Activated CD4-positive, CD25-positive, alpha-beta regulatory T cell (primary cell): Measurements from ENCODE around the gene SELPLG.
"Not testable (repeated sequence)": the region's sequence is repeated elsewhere in the genome, so short reads cannot be mapped to it uniquely, and the experiment has no call there.

Experiments
- DNase-seq, 4 experiments: peaks; one replicate each; lab custom pipeline; 2025; lab: John Stamatoyannopoulos, UW

Gene SELPLG, protein sequence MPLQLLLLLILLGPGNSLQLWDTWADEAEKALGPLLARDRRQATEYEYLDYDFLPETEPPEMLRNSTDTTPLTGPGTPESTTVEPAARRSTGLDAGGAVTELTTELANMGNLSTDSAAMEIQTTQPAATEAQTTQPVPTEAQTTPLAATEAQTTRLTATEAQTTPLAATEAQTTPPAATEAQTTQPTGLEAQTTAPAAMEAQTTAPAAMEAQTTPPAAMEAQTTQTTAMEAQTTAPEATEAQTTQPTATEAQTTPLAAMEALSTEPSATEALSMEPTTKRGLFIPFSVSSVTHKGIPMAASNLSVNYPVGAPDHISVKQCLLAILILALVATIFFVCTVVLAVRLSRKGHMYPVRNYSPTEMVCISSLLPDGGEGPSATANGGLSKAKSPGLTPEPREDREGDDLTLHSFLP

DNA sequence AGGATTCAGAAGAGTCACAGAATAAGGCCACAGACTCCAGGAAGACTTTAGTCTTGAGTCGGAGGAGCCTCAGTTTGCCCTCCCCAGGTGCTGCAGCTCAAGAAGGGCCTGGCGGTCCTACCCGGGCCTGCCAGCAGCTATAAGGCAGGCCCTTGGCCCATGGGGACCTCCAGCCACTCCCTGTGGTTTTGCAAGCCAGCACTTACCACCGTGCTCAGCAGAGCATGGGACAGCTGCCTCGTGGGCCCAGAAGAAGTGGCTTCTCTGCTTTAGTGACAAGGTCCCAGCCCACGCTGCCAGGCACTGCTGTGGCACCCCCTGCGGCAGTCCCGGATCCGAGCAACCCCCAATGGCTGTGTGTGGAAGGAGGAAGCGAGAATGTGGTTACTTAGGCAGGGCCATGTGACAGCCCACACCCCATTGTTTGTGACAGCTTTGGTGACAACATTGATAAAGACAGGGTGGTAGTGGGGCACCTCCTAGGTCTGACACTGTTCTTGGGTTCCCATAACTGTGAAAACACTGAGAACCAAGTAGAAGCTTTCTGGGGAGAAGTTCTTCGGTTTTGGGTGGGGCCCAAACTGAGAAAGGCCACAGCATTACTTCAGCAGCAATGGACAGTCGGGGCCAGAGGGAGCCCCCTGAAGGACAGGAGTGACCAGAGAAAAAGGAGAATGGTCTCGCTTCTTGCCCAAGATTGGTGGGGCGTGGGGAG is at the start of gene SELPLG:
SELPLG (minus strand) TSS at position 361 of the 715 bp plus-strand sequence. CDS start 9,587 bp downstream, outside the sequence.
- DNase-seq = peak; percentile 42 to 77 (median 64)

DNA sequence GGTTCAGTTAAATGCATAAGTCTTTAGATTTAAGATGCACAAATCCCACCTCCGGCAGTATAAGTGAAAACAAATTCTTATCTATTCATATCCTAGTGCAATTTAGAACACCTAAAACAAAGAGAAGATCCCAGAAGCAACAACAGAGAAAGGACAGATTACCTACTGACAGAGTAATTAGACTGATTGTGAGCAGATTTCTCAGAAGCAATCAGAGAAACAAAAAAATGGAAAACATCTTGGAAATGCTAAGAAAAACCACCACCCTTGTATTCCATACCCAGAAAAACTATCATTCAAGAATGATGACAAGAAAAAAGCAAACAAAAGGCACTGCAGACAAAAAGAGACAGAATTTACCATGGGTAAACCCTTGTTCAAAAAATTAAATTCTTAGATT is 47.6 kb upstream of the SELPLG start:
- no peak for DNase-seq

DNA sequence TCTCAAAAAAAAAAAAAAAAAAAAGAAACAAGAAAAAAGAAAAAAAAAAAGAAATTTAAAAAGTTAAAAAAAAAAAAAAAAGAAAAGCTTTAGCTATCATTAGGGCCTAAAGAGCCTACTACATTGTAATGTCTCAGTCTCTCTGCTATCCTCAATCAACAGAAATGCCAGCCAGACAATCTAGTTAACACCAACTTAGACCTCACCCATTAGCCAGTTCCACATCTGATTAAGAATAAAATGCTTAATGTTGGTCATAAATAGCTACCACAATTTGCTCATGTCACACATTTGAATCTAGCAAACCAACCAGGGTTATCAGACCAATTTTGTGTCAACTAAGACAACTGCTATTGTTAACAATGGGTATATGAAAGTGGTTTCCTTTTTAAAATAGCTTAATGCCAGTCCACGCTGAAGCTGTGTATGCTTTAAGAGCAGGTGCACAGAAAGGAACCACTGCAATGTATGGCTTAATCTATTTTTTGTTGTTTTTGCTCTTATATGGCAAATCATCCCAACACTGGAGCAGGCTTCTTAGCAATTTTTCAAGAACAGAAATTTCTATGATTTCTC is 45.5 kb upstream of the SELPLG start:
- no peak for DNase-seq

DNA sequence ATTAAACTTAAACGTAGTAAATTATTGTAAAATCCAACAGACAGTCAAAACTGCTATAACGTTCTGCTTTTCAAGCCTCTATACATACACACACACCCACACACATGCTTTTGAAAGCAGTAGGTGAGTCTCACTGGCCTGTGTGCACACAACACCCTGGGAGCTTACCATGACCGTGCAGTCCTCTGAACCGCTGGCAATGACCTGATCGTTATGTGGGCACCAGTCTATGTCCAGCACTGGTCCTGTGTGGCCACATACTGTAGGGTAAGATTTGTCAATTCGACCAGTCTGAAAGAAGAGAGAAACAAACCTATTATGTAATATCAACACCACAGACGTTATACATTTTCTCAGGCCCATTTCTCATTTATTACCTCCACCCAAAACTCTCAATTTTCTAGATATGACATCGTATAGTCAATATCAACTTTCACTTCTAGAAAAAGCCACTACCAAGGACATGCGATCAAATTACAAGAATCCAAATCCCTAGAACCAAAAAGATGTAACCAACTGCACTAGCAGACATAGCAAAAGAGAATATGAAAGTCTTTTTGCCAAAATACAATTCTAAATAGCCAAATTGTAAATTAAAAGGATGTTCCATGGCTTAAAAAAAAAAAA is 44.5 kb upstream of the SELPLG start:
- DNase-seq = no peak

DNA sequence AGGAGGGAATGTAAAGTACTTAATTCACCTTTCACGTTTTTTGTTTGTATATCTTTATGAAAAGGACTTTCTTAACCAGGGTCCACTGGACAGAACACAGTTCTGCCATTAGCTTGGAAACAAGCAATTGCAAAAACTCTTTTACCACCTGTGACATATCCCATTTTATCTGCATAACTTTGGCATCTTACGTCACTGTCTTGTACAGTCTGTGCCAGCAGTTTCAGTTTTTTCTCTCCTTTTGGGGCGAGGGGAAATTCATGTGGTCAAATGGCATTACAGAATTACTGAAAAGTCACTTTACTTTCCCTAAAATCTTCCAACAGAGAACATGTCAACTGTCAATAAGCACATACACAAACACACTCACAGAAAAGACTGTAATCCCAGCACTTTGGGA is 43.7 kb upstream of the SELPLG start:
- no peak for DNase-seq

DNA sequence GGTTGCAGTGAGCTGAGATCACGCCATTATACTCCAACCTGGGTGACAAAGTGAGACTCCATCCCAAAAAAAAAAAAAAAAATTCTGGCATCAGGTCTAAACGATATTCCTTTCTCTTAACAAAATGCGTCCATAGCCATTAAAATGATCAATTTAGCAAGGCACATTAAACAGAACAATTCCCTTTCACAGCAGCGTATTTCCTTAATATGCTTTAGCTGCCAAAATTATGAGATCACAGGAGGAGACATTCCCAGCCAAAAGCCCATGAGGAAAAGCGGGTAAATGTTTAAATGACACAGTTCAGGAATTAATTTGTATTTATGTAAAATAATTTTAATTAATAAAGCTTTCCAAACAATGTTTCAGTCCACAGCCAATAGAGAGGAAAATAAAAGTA is 43.0 kb upstream of the SELPLG start:
- DNase-seq = no peak

DNA sequence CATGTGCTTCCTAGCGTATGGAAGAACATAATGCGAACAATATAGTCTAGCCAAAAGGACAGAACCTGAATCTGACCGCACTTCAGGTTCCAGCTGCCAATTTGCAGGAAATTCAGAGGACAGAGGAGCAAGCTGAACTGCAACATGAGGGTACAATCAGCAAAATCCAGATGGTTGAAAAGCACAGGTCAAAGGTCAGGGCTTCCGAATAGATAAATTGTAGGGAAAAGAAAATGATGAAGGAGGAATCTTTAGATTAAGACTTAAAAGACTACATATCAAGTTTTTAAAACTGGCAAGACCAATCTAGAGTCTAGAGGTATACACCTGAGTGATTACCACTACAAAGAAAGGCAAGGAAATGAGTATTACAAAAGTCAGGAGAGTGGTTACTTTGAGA is 42.1 kb upstream of the SELPLG start:
- DNase-seq = no peak

DNA sequence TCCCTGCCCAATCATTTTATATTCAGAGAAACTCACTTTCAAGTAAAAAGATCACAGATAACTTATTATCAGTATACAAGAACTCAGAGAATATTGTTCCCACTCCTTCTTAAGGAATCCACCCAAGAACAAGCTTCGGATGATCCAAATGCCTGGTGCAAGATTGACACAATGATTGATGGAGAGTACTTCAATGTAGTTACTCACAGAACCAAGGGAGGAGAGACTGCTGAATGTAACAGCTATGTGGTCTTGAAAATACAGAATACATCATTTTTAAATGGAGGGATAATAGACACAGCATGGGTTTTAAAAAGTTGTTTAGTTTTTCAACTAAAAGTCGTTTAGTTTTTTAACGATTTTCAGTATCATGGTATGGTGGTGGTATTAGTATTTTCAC is 38.4 kb upstream of the SELPLG start:
- no peak for DNase-seq

DNA sequence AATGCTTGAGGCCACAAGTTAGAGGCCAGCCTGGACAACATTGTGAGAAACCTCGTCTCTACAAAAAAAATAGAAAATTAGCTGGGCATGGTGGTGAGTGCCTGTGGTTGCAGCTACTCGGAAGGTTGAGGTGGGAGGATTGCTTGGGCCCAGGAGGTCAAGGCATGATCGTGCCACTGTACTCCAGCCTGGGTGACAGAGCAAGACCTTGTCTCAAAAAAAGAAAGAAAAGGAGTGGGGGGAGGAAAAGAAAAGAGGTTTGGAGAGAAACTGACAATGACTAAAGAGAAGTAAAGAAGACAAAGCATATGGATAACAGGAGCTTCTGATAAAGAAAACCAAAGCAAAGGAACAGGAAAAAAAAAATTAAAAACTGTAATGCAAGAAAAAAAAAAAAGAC is 37.4 kb upstream of the SELPLG start:
- no peak for DNase-seq

DNA sequence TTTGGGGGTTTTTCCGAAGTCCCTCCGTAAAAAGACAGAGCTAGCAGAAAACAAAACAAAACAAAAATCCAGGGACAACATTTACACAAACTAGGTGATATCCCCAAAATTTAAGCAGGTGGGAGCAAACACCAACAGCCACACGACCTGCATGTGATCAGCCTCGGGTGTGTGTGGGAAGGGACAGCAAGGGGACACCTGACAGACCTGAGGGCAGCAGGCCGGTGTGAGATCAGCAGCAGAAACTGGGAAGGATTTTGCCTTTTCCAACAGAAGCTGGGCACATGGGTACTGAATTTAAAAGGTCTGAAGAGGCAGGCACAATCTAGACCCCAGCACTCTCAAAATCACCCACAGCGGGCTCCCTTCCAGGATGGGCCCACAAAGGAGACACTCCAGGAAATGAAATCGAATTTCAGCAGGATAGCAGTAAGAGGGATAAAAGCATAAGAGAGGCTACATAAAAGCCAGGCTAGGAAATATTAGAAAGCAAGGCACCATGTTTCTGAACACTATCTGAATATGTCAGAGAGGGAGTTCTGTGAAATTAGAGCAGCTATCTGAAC is 36.5 kb upstream of the SELPLG start:
- DNase-seq = no peak

DNA sequence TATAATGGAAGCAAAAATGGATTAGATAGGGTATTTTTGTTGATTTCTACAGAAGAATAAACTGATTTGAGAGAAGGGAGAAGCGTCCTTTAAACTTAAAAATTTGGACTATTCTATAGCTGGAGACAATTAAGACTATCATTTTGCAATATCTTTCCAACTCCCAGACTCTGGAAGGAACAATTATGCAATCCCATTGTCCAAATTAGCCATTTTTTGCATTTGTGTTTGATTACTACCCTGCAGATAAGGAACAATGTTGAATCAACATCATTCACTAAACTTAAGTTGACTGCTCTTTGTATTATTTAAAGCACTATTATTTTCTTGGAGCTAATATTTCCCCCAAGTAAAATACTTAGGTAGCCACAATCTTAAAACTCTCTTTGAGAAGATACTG is 34.8 kb upstream of the SELPLG start:
- DNase-seq = no peak

DNA sequence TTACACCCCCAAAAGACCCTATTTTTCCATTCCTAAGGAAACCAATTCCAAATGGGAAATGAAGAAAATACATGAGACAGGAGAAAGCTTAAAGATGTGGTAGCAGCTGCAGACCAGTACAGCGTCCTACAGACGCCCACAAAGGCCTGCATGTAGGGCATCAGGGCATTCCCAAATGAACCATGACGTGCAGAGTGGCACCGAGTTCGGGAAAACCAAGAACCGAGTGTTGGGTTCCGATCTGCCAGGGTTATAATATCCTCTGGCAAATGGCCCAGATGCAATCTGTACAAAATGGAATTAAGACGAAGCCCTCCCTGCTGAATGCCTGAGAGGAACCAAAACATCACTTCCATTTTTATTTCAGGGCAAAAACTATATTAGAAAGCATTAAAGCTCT is 34.4 kb upstream of the SELPLG start:
- DNase-seq = no peak

DNA sequence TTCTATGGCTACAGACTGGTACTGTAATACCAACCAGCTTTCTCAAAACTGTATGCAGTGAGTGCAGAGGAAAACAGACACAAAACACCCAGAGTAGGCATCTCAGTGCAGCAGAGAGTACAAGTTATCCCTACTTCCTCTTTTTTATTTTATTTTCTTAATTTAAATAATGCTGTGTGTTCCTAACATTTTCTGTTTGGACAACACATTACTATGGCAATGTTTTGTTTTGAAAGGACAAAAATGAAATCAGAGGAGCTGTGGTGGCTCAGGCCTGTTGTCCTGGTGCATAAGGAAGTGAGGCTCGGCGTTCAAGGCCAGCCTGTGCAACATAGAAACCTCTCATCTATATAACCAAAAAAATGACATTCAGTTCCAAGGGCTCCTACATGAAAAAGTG is 33.7 kb upstream of the SELPLG start:
- DNase-seq = no peak

DNA sequence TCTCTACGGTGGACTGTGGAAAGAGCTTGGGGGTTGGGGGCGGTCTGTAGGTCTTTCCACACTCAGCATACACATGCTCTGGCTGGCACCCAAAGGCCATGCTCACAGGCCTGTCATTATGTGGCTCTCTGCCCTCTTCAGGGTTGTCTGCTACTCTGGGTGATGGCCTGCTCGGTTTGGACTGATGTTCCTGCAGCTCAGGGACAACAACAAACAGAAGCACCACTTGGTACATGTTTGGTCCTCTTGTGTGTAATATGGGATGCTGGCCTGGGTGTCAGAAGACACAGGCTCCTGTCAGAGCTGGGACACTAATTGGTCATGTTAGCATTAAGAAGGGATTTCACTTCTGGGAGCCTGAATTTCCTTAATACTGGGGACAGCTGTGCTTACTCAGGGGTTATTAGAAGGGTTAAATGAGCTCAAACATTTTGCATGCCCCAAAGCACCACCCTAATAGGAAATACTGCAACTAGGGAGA is 32.7 kb upstream of the SELPLG start:
- DNase-seq = no peak

DNA sequence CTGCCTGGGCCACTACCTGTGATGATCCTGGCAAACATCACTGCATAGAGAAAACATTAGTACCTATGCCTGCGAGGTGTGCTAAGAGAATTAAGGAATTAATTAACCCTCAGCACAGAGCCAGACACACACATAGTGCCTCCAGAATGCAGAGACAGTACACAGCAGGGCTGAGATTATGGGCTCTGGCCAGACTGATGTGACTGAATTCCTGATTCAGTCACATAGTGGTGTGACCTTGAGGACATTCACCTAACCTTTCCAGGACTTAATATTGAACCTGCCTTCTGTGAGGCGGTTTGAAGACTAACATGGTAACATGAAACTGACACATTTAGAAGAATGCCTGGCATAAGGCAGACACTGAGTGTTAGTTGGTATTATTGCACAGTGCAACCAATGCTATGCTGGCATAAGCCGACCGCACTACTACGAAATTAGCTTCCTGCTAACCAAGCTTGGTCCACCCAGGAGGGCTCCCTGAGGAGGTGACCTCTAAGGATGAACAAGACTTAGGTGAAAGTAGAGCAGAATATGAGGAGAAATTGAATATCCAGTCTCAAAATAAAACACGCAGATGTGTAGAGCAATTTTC is 32.0 kb upstream of the SELPLG start:
- DNase-seq = no peak

DNA sequence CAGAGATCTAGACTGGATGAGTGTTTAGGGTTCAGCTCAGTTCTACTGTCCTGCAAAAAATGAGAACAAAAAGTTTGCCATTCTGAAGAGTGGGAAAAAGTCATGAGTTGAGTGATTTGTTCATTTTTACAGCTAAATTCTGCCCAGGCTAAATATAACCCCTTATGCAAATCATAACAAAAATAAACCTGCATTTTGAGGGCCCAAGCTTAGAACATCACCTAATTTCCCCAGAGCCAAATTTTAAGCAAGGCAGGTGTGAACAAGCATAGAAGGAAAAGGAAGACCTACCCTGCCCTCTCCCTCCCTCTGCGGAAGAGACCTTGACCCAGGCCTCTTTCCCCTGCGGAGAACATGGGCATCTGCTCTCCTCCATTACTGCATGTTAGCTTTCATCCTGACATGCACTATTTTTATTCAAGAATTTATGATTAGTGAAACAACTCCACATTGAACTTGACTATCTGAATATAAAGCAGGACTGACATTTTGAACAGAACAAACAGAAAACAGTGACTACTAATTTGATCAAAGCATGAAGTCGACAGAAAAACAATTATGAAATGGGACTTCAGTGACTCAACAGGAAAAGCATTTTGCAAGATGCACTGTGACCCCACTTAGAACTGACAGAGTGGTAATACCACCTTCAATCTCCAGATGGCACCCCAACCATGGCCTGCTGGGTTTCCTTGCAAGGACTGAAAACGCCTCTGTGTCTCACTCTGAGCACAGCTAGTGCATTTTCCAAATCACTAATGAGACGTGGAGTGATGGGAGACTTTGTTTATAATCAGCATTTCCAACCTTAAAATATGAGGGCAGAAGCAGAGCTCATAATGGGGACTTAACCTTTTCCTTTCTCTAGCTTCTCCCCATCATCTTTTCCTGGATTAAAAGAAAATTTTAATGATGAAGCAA is 30.9 kb upstream of the SELPLG start:
- peak; percentile 51 to 72 (median 62) for DNase-seq

DNA sequence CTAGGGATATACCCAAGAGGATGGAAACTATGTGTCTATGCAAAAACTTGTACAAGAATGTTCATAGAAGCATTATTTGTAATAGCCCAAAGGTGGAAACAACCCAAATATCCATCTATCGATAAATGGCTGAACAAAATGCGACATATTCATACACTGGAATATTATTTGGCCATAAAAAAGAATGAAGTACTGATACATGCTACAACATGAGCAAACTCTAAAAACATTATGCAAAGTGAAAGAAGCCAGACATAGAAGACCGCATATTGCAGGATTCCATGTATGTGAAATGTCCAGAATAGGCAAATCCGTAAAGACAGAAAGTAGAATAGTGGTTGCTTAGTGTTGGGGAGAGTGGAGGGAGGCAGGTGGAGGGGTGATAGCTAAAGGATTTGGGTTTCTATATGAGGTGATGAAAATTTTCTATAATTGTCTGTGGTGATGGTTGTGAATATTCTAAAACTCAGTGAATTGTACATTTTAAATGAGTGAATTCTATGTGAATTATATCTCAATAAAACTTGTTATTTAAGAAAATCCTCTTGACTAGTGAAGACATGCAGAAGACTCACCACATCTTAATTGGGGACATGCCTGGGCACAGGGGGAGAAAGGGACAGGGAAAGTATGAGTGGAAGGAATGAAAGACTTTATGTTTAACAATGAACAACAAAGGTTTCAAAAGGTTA is 29.8 kb upstream of the SELPLG start:
- no peak for DNase-seq

DNA sequence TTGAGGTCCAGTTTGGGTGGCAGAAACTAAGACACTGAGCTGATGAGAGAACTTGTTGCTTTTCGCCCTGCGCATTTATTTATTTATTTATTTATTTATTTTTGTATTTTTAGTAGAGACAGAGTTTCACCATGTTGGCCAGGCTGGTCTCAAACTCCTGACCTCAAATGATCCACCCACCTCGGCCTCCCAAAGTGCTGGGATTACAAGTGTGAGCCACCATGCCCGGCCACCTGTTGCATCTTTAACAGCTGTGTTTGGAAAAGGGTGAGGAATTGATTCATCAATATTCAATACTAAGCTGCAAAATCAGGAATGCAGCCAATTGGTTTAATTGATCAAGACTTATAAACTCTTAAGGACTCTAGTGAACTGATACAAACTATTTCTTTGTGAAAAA is 24.4 kb upstream of the SELPLG start:
- DNase-seq = not testable (repeated sequence)

DNA sequence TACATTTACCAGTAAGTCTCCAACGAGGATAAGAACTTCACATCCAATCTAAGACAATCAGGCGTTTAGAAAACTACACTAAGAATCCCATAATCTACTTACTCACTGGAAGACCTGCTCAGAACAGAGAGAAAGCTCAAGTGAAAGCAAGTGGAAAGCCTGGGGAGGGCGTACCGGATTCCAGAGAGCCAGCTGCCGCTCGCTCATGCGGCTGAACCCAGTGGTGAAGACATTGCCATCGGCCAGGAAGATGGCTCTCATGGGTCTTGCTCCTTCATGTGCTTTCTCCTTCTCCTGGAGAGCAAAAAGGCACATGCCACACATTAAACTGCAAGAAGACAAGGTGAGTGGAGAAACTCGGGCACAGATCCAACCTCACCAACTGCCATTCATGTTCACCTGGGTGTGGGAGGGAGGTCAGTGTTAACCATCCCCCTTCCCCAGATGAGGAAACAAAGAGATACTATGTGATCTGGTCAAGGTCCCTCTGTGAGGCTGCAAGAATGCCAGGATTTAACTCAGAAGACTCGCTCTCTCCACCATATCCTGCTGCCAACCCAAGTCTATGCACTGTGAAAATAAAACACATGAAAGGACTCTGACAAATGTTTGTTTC is 23.5 kb upstream of the SELPLG start:
- DNase-seq = no peak

DNA sequence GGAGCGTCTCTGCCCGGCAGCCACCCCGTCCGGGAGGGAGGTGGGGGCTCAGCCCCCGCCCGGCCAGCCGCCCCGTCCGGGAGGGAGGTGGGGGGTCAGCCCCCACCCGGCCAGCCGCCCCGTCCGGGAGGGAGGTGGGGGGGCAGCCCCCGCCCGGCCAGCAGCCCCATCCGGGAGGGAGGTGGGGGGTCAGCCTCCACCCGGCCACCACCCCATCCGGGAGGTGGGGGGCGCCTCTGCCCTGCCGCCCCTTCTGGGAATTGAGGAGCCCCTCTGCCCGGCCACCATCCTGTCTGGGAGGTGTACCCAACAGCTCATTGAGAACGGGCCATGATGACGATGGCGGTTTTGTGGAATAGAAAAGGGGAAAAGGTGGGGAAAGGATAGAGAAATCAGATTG is 22.6 kb upstream of the SELPLG start:
- not testable (repeated sequence) for DNase-seq
